ENCODE data around the gene CNPPD1.

Gene CNPPD1

DNA sequence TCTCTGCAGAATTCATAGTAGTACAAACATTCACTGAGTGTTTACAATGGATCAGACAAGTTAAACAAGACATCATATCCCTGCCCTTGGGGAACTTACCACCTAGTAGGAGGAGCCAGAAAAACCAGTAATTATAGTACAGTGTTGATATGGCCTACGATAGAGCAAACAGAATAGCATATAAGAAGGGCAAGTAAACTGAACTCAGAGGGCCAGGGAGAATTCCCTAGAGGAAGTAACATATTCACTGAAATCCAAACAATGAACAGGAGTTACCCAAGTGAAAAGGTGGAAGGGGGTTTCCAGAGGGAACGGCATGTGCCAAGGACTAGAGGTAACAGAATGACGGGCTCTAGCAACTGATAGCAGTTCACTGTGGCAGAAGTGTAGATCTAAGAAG lies 50.2 kb downstream of the CNPPD1 start:
- H3K27ac ChIP-seq (ENCODE audit: low read depth, low read length, severe bottlenecking) = no peak overlapping the region
- H3K9me3 ChIP-seq (ENCODE audit: control insufficient read depth, low read length) = no peaks in the 10 kb centered on the region
- H3K4me3 ChIP-seq (ENCODE audit: extremely low read depth, insufficient read depth, low read length, poor library complexity, severe bottlenecking) = no peak overlapping the region
- no peaks in the 10 kb centered on the region for H3K36me3 ChIP-seq (ENCODE audit: control insufficient read depth, insufficient read depth, low read length)
- 93 to 100% methylated on average over 2 to 3 of the region's 3 CpGs for WGBS, 2 experiments (ENCODE audit: insufficient coverage in 2 of 2)
- peaks cover 13% of the 10 kb centered on the region for H3K4me1 ChIP-seq (ENCODE audit: control insufficient read depth, insufficient read depth, low read length, poor library complexity, severe bottlenecking)

DNA sequence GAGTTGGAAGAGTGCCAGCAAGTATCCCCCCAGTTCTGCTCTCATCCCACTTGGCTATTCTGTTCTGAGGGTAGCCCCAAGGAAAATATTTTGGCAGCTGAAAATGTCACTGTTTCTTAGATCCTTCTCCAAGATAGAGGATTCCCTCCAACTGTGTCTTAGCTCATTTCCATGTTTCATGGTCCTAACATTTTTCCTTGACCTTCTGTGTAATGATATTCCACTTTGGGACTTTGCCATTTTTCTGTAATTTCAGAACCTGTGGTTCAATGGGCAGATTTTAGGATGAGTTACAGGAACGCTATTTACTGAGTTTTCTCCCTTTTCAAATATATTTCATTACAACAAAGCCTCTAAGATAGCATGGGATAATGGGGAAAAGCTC lies 50.8 kb downstream of the CNPPD1 start:
- Histone ChIP-seq H3K4me3 (ENCODE audit: extremely low read depth, insufficient read depth, low read length, poor library complexity, severe bottlenecking) (no peak overlapping the region), H3K4me1 (ENCODE audit: control insufficient read depth, insufficient read depth, low read length, poor library complexity, severe bottlenecking) (peaks cover 13% of the 10 kb centered on the region), H3K36me3 (ENCODE audit: control insufficient read depth, insufficient read depth, low read length) (no peaks in the 10 kb centered on the region), H3K27ac (ENCODE audit: low read depth, low read length, severe bottlenecking) (no peak overlapping the region), H3K9me3 (ENCODE audit: control insufficient read depth, low read length) (no peaks in the 10 kb centered on the region)
- WGBS, 2 experiments (ENCODE audit: insufficient coverage in 2 of 2) = no CpG with 5 or more reads among the region's 1 CpG

DNA sequence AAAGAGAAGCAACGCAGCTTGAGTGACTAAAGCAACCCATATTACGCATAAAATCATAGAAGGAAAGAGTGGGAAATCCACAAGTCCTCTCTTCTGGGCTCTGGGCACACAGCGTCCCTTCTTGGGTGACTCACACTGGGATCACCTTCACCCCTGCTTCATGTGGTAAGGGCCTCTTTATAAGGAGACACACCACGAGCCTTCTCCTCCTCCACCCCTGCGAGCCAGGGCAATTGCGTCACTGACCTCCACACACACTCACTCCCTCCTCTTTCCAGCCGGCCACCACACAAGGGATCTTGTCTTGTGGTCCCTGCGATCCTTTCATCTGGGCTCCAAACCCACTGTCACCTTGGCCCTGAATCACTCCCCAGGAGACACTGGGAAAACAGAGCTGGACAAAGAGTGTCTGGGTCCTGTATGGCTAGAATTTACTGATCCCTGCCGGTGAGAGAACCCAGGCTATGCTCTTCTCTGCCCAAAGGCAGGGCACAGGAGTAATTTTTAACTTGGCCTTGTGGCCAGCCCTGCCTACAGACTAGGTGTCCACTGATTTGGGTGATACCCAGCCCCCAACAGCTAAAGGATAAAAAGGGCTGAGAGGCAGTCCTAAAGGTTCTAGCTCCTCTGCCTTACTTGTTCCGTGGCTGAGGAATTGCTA lies 51.4 kb downstream of the CNPPD1 start:
- no peaks in the 10 kb centered on the region for H3K36me3 ChIP-seq (ENCODE audit: control insufficient read depth, insufficient read depth, low read length)
- H3K27ac ChIP-seq (ENCODE audit: low read depth, low read length, severe bottlenecking) = no peak overlapping the region
- 76 to 92% methylated on average over 7 of the region's 10 CpGs for WGBS, 2 experiments (ENCODE audit: insufficient coverage in 2 of 2)
- H3K4me1 ChIP-seq (ENCODE audit: control insufficient read depth, insufficient read depth, low read length, poor library complexity, severe bottlenecking) = peaks cover 13% of the 10 kb centered on the region
- H3K4me3 ChIP-seq (ENCODE audit: extremely low read depth, insufficient read depth, low read length, poor library complexity, severe bottlenecking) = no peak overlapping the region
- no peaks in the 10 kb centered on the region for H3K9me3 ChIP-seq (ENCODE audit: control insufficient read depth, low read length)

DNA sequence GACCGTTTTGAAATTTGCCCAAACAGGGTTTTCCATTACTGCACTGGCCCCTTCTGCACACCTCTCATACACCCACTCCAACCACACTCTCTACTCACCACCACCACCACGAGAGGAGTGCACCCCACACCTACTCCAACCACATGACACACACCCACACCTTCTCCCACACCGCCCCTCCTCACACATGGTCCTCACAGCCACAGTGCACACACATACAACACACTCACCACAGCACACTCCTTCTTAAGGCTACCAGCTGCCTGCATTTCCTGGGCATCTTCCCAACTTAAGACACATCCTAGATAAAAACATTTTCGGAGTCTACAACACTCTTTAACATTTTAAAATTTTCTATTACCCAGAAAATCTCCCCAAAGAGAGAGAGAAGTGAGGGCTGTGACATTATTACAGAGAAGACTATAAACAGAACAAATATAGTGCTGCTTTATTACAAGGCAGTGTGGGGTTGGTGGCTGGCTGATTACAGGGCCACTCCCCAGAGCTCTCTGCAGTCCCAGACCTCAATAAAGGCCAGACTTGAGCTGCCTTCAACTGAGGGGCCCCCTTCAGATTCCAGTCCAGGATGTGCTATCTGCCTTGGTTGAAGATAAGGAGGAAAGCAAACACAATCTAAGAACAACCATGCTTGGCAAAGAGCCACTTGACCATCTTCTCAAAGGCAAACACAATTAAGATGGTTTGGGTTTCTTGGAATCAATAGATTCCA lies 52.2 kb downstream of the CNPPD1 start:
- WGBS, 2 experiments (ENCODE audit: insufficient coverage in 2 of 2) = 93% methylated on average over 3 of the region's 4 CpGs
- no peak overlapping the region for H3K27ac ChIP-seq (ENCODE audit: low read depth, low read length, severe bottlenecking)
- H3K9me3 ChIP-seq (ENCODE audit: control insufficient read depth, low read length) = no peaks in the 10 kb centered on the region
- no peaks in the 10 kb centered on the region for H3K36me3 ChIP-seq (ENCODE audit: control insufficient read depth, insufficient read depth, low read length)
- peaks cover 13% of the 10 kb centered on the region for H3K4me1 ChIP-seq (ENCODE audit: control insufficient read depth, insufficient read depth, low read length, poor library complexity, severe bottlenecking)
- no peak overlapping the region for H3K4me3 ChIP-seq (ENCODE audit: extremely low read depth, insufficient read depth, low read length, poor library complexity, severe bottlenecking)

DNA sequence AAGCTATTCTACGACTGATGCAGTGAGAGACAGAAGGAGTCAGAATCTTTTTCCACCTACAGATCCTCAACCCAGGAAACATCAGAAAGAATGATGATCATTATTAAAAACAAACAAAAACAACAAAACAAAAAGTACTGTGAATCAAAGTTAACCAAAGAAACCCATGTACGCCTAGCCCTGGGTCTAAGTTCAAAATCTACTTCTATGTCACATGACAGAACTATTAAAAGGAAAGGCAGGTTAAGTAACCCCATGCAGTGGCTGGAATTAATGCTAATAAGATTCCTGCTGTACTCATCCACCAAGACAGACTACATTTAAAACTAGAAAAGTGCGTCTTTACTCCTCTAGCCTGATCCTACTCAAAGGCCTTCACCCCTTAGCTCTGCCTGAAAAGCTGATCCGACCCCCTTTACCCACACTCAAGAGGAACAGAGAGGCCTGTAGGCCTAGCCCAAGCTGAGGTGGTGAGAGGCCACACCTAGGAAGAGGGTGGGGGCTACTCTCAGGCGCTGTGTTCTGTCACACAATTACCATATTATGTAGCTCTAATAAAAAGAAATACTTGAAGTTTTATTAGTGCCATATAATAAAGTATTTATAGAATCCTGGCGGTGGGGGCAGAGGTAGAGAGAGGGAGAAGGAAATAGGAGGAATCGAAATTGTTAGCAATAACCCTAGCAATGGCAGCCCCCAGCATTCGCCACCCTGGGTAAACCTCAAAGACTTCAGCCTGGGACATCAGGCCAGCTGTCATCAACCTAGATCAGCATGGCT lies 53.2 kb downstream of the CNPPD1 start:
- H3K9me3 ChIP-seq (ENCODE audit: control insufficient read depth, low read length) = no peaks in the 10 kb centered on the region
- no peaks in the 10 kb centered on the region for H3K36me3 ChIP-seq (ENCODE audit: control insufficient read depth, insufficient read depth, low read length)
- WGBS, 2 experiments (ENCODE audit: insufficient coverage in 2 of 2) = 92% methylated on average over 4 of the region's 8 CpGs; no CpG with 5 or more reads in 1 of the 2 experiments
- peaks cover 15% of the 10 kb centered on the region for H3K4me1 ChIP-seq (ENCODE audit: control insufficient read depth, insufficient read depth, low read length, poor library complexity, severe bottlenecking)
- H3K4me3 ChIP-seq (ENCODE audit: extremely low read depth, insufficient read depth, low read length, poor library complexity, severe bottlenecking) = no peak overlapping the region
- H3K27ac ChIP-seq (ENCODE audit: low read depth, low read length, severe bottlenecking) = no peak overlapping the region

DNA sequence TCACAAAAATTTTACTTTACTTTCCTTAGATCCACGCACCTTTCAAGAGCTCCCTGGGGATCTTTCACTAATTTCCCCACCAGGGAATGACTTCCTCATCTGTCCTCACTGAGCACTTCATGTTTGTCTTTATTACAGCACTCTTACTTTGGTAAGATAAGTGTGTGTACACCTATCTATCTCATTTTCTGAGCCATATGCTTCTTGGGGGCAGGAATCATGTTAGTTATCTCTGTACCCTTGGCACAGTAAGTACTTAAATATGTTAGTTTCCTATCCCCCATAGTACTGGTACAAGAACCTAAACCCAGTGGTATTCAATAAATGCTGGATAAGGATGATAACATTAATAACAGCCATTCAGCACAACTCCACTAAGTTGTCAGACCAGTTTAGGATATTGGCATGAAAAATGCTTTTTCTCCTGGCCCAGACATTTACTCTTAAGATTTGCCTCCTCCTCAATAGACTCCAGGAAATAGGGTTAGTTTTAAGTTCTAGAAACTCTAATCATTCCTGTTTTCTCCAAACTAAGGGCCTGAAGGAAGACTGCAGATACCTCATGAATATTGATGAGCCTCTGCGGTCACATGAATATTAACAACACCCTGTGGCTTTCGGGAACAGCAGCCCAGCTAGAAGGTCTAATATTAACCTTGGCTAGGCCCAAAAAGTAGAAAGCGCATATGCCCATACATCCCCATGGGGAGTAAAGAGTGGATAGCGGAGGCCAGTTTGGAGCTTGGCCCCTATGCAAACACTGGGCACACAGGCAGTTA lies 54.3 kb downstream of the CNPPD1 start:
- WGBS, 2 experiments (ENCODE audit: insufficient coverage in 2 of 2) = 81 to 95% methylated on average over 3 of the region's 5 CpGs
- no peak overlapping the region for H3K4me3 ChIP-seq (ENCODE audit: extremely low read depth, insufficient read depth, low read length, poor library complexity, severe bottlenecking)
- peaks cover 16% of the 10 kb centered on the region for H3K4me1 ChIP-seq (ENCODE audit: control insufficient read depth, insufficient read depth, low read length, poor library complexity, severe bottlenecking)
- H3K9me3 ChIP-seq (ENCODE audit: control insufficient read depth, low read length) = no peaks in the 10 kb centered on the region
- no peak overlapping the region for H3K27ac ChIP-seq (ENCODE audit: low read depth, low read length, severe bottlenecking)
- H3K36me3 ChIP-seq (ENCODE audit: control insufficient read depth, insufficient read depth, low read length) = no peaks in the 10 kb centered on the region
